HG02973 (cell line): ENCODE data around the gene CDK14.
"Not testable (repeated sequence)": the region's sequence is repeated elsewhere in the genome, so short reads cannot be mapped to it uniquely, and the experiment has no call there.

Source experiments
- ATAC-seq: cut with Tn5 transposase; IDR thresholded peaks from one replicate; pipeline ENCODE4 v1.9.1; 2021; ENCODE audit warnings: moderate library complexity; ENCODE audit not compliant: unreplicated experiment

Gene CDK14

GRCh38 chr7:90879924-90880323 is 283.8 kb downstream of the CDK14 start:
- ATAC-seq, result no peak

- no peak for ATAC-seq
These were observed 290.3 kb downstream of the CDK14 start for GRCh38 chr7:90886416-90886815.

GRCh38 chr7:90889210-90889609 is 293.1 kb downstream of the CDK14 start:
- ATAC-seq, result no peak

GRCh38 chr7:90889644-90890043 is 293.5 kb downstream of the CDK14 start:
- ATAC-seq, result no peak

- ATAC-seq, result no peak
These were observed 295.4 kb downstream of the CDK14 start for GRCh38 chr7:90891529-90891928.

GRCh38 chr7:90892213-90892612 is 296.1 kb downstream of the CDK14 start:
- peak; percentile 84 for ATAC-seq

- ATAC-seq, result no peak
These were observed 298.0 kb downstream of the CDK14 start for GRCh38 chr7:90894122-90894521.

- ATAC-seq, result no peak
These were observed 300.3 kb downstream of the CDK14 start for GRCh38 chr7:90896458-90896857.

GRCh38 chr7:90897961-90898469 is 301.9 kb downstream of the CDK14 start:
- no peak for ATAC-seq

- ATAC-seq, result no peak
These were observed 304.7 kb downstream of the CDK14 start for GRCh38 chr7:90900628-90901356.

- no peak for ATAC-seq
These were observed 307.7 kb downstream of the CDK14 start for GRCh38 chr7:90903841-90904240.

- no peak for ATAC-seq
These were observed 314.0 kb downstream of the CDK14 start for GRCh38 chr7:90910136-90910535.

GRCh38 chr7:90916319-90916718 is 320.2 kb downstream of the CDK14 start:
- ATAC-seq, result no peak

- ATAC-seq, result no peak
These were observed 321.4 kb downstream of the CDK14 start for GRCh38 chr7:90917539-90917938.

GRCh38 chr7:90918303-90918702 is 322.2 kb downstream of the CDK14 start:
- ATAC-seq, result no peak

GRCh38 chr7:90919816-90920215 is 323.7 kb downstream of the CDK14 start:
- no peak for ATAC-seq

- ATAC-seq, result no peak
These were observed 324.2 kb downstream of the CDK14 start for GRCh38 chr7:90920336-90920735.

- no peak for ATAC-seq
These were observed 327.4 kb downstream of the CDK14 start for GRCh38 chr7:90923541-90923997.

GRCh38 chr7:90928700-90929424 is 332.7 kb downstream of the CDK14 start:
- not testable (repeated sequence) for ATAC-seq

- peak; percentile 96 for ATAC-seq
These were observed 336.1 kb downstream of the CDK14 start for GRCh38 chr7:90931986-90932916.

- ATAC-seq, result no peak
These were observed 336.9 kb downstream of the CDK14 start for GRCh38 chr7:90933041-90933440.
